Stomach (tissue), 9 donors: ENCODE measurements around the gene ESYT3. TPM values are rescaled to one million over a fixed set of nuclear protein-coding genes. Genes with fewer than 3 reads are reported as not detected.

ENCODE experiments used
- DNase-seq, 2 donors: peaks; one replicate each; pipeline versions ENCODE4 v3.0.0 to v3.0.0-alpha.2; 2013 to 2019
- H3K27ac ChIP-seq, 5 donors: fragments of 200-600 bp in 4 of 5; sonication (generic) in 4 of 5; one replicate each; pipeline ENCODE4 v1.5.1; 2013 to 2019; ENCODE audit warnings: mild to moderate bottlenecking in 1 of 5, moderate library complexity in 1 of 5
- H3K27me3 ChIP-seq, 3 donors: fragments of 200-600 bp; sonication (generic); one replicate each; pipeline ENCODE4 v1.5.1; 2017 to 2019; ENCODE audit warnings: mixed run types in 1 of 3
- H3K36me3 ChIP-seq, 4 donors: fragments of 200-600 bp; sonication (generic); 1 replicate in 3 of 4; 2 replicates in 1 of 4; pipeline ENCODE4 v1.5.1; 2016 to 2019
- H3K4me1 ChIP-seq, 4 donors: fragments of 200-600 bp; sonication (generic); one replicate each; pipeline ENCODE4 v1.5.1; 2016 to 2019
- H3K4me3 ChIP-seq, 4 donors: fragments of 200-600 bp; sonication (generic) in 3 of 4; one replicate each; pipeline ENCODE4 v1.5.1; 2016 to 2019; ENCODE audit warnings: mild to moderate bottlenecking in 1 of 4
- H3K9me3 ChIP-seq, 4 donors: fragments of 200-600 bp; sonication (generic); one replicate each; pipeline ENCODE4 v1.5.1; 2016 to 2019
- CTCF ChIP-seq, 7 experiments: fragments of 450-650 bp in 4 of 7; fragments of 200-600 bp in 3 of 7; sonication (generic) in 3 of 7; IDR thresholded peaks; one replicate each; pipeline ENCODE4 v1.5.1; 2016 to 2019; ENCODE audit warnings: antibody characterized with exemption in 7 of 7, control low read depth in 2 of 7, mild to moderate bottlenecking in 1 of 7
- EP300 ChIP-seq: sonication (generic); formaldehyde crosslinking; IDR thresholded peaks from one replicate; pipeline ENCODE4 v1.6.1; 2017; ENCODE audit warnings: antibody characterized with exemption
- POLR2A ChIP-seq, 4 donors: fragments of 450-650 bp; IDR thresholded peaks; one replicate each; pipeline ENCODE4 v1.6.1; 2016; ENCODE audit warnings: antibody characterized with exemption in 4 of 4, control low read depth in 2 of 4, mild to moderate bottlenecking in 1 of 4, moderate library complexity in 1 of 4
- POLR2AphosphoS5 ChIP-seq, 3 donors: sonication (generic); formaldehyde crosslinking; IDR thresholded peaks; one replicate each; pipeline ENCODE4 v1.6.1; 2016; ENCODE audit warnings: antibody characterized with exemption in 3 of 3
- WGBS, 5 donors: extraction: QIAGEN DNeasy Blood & Tissue Kit in 3 of 5; methylation state at CpG; one replicate each; pipeline versions ENCODE4 v1.1.5 to v1.1.7; 2013 to 2018; 5-methylcytosine and 5-hydroxymethylcytosine counted together
- intact Hi-C: fragments of 100-400 bp; cut with DNase I; formaldehyde crosslinking; loops from one replicate; pipeline ENCODE4 v1.15.1; 2023; ENCODE audit warnings: low total_unique reads
- polyA plus RNA-seq, 3 donors: library from polyadenylated mRNA; stranded (reverse); fragments of 200-250 nt; gene quantifications; one replicate each; pipeline ENCODE4 v1.2.3, GENCODE V29; 2013
- total RNA-seq, 5 donors: library from RNA; depleted of rRNA; stranded (reverse); fragments of >200 nt; gene quantifications; one replicate each; pipeline versions ENCODE4 v1.1.0 to v1.2.3, GENCODE V29; 2014 to 2016
- donor health status: healthy with polysubstance abuse.
- donor health status: Bipolar disorder and iron deficiency.
- donor health status: healthy.

Gene ESYT3
- total and polyA plus RNA-seq, 8 donors: 0.44 to 7.1 (median 2.8) TPM; not detected in 1

GRCh38 chr3:138405486-138405885 lies 28.9 kb upstream of the ESYT3 start:
- 79 to 94% (median 88%) methylated on average over 5 of the region's 5 CpGs for WGBS, 5 donors
- H3K9me3 ChIP-seq: no peaks in the 10 kb centered on the region
- H3K36me3 ChIP-seq: peaks cover 15 to 54% (median 43%) of the 10 kb centered on the region in 4 donors
- H3K4me3 ChIP-seq: no peak overlapping the region
- intact Hi-C loops: no loop called here
- H3K4me1 ChIP-seq: no peaks in the 10 kb centered on the region
- TF ChIP-seq EP300 (no peak), POLR2AphosphoS5 (IDR thresholded peaks at IDR 0.05) (no peak), CTCF (IDR thresholded peaks at IDR 0.05) (no peak), POLR2A (IDR thresholded peaks at IDR 0.05) (no peak)
- no peak overlapping the region for H3K27ac ChIP-seq
- H3K27me3 ChIP-seq: no peaks in the 10 kb centered on the region
- DNase-seq: no peak

GRCh38 chr3:138406606-138407005 lies 27.8 kb upstream of the ESYT3 start:
- intact Hi-C loops: no loop called here
- no peaks in the 10 kb centered on the region for H3K4me1 ChIP-seq
- DNase-seq: no peak
- no peaks in the 10 kb centered on the region for H3K9me3 ChIP-seq
- peaks cover 15 to 45% (median 32%) of the 10 kb centered on the region in 4 donors for H3K36me3 ChIP-seq
- H3K27me3 ChIP-seq: no peaks in the 10 kb centered on the region
- WGBS, 5 donors: 55 to 78% (median 76%) methylated on average over 2 of the region's 2 CpGs
- no peak overlapping the region for H3K27ac ChIP-seq
- TF ChIP-seq POLR2A (IDR thresholded peaks at IDR 0.05) (no peak), EP300 (no peak), POLR2AphosphoS5 (IDR thresholded peaks at IDR 0.05) (no peak), CTCF (IDR thresholded peaks at IDR 0.05) (no peak)
- no peak overlapping the region for H3K4me3 ChIP-seq

- no peak for DNase-seq
- H3K4me3 ChIP-seq: no peak overlapping the region
- intact Hi-C loops: no loop called here
- peaks cover 8 to 38% (median 25%) of the 10 kb centered on the region in 4 donors for H3K36me3 ChIP-seq
- TF ChIP-seq EP300: no peak
- no peak for TF ChIP-seq CTCF (IDR thresholded peaks at IDR 0.05)
- no peak for TF ChIP-seq POLR2A (IDR thresholded peaks at IDR 0.05)
- H3K4me1 ChIP-seq: no peaks in the 10 kb centered on the region
- WGBS, 5 donors: 83 to 91% (median 88%) methylated on average over 3 of the region's 3 CpGs
- no peak overlapping the region for H3K27ac ChIP-seq
- no peaks in the 10 kb centered on the region for H3K9me3 ChIP-seq
- H3K27me3 ChIP-seq: no peaks in the 10 kb centered on the region
Observed at GRCh38 chr3:138407236-138407907, 27.0 kb upstream of the ESYT3 start.

- no peak for DNase-seq
- H3K27ac ChIP-seq: no peak overlapping the region
- H3K9me3 ChIP-seq: no peaks in the 10 kb centered on the region
- WGBS, 5 donors: 60 to 74% (median 66%) methylated on average over 7 of the region's 7 CpGs
- TF ChIP-seq POLR2AphosphoS5 (IDR thresholded peaks at IDR 0.05) (no peak), EP300 (no peak), CTCF (IDR thresholded peaks at IDR 0.05) (no peak), POLR2A (IDR thresholded peaks at IDR 0.05) (no peak)
- peaks cover 4 to 23% (median 12%) of the 10 kb centered on the region in 4 donors for H3K36me3 ChIP-seq
- H3K4me3 ChIP-seq: no peak overlapping the region
- H3K27me3 ChIP-seq: no peaks in the 10 kb centered on the region
- intact Hi-C loops: no loop called here
- H3K4me1 ChIP-seq: no peaks in the 10 kb centered on the region
Observed at GRCh38 chr3:138408751-138409570, 25.5 kb upstream of the ESYT3 start.
